GM12878 (cell line): ENCODE data around the gene USP12. TPM values are rescaled to one million over a fixed set of nuclear protein-coding genes. Genes with fewer than 3 reads are reported as not detected.

Experiments used
- ATAC-seq: fragments of 200-7000 bp; cut with Tn5 transposase; 3 replicates; pipeline ENCODE4 v1.9.1; 2020; ENCODE audit warnings: mild to moderate bottlenecking, moderate library complexity
- BruUV-seq: library from RNA; stranded (reverse); fragments of 400-500 nt; replicated peaks from 2 replicates; lab custom pipeline; 2021; lab: Mats Ljungman, UMichigan
- CTCF ChIA-PET: fragments of 300-600 bp; sonication (Branson Sonifier 250); formaldehyde crosslinking; extraction: SDS; loops from one replicate; lab custom pipeline; 2021; ENCODE audit warnings: inconsistent platforms; lab: Yijun Ruan, JAX
- POLR2A ChIA-PET: fragments of 350-600 bp; formaldehyde crosslinking; extraction: SDS; loops from one replicate; lab custom pipeline; 2021; ENCODE audit warnings: inconsistent platforms; lab: Charles Lee
- RAD21 ChIA-PET: fragments of 300-600 bp; sonication (Branson Sonifier 250); formaldehyde crosslinking; loops from one replicate; lab custom pipeline; 2023; ENCODE audit warnings: antibody characterized with exemption; ENCODE audit not compliant: unreplicated experiment; lab: Charles Lee
- SMC1A ChIA-PET: fragments of 300-600 bp; sonication (Branson Sonifier 250); formaldehyde crosslinking; loops from one replicate; lab custom pipeline; 2023; ENCODE audit not compliant: unreplicated experiment, uncharacterized antibody; lab: Charles Lee
- DNase-seq: peaks from one replicate; pipeline ENCODE4 v3.0.0-alpha.2; 2011; ENCODE audit warnings: low read depth, low spot score
- FAIRE-seq: peaks from 3 replicates; lab custom pipeline; 2011; peaks lifted over from hg19 to GRCh38; lab: Jason Lieb, UNC
- H2AFZ ChIP-seq: 2 replicates; pipeline ENCODE4 v1.6.0; 2011; ENCODE audit warnings: low read depth, low read length, control low read depth; ENCODE audit not compliant: control insufficient read depth
- H3K27ac ChIP-seq: 2 replicates; pipeline ENCODE4 v1.5.1; 2011; ENCODE audit warnings: control low read depth; ENCODE audit not compliant: control insufficient read depth, insufficient read depth
- H3K27me3 ChIP-seq, 2 experiments: replicated peaks in 1 of 2; 2 replicates each; pipeline versions ENCODE4 v1.6.0 to v1.6.1; 2011; ENCODE audit warnings: low read length in 1 of 2; ENCODE audit not compliant: control insufficient read depth in 2 of 2, insufficient read depth in 2 of 2
- H3K36me3 ChIP-seq, 2 experiments: 2 replicates each; pipeline ENCODE4 v1.5.1; 2011; ENCODE audit warnings: low read length in 1 of 2; ENCODE audit not compliant: control insufficient read depth in 2 of 2, insufficient read depth in 2 of 2
- H3K4me1 ChIP-seq: 2 replicates; pipeline ENCODE4 v1.6.1; 2011; ENCODE audit warnings: mild to moderate bottlenecking, low read length, moderate library complexity, mixed read lengths; ENCODE audit not compliant: control insufficient read depth, insufficient read depth
- H3K4me2 ChIP-seq: 2 replicates; pipeline ENCODE4 v1.6.0; 2011; ENCODE audit warnings: control low read depth; ENCODE audit not compliant: control insufficient read depth, insufficient read depth
- H3K4me3 ChIP-seq: fragments of 200-600 bp; sonication (generic); 2 replicates; pipeline ENCODE4 v1.5.1; 2016
- H3K79me2 ChIP-seq: 2 replicates; pipeline ENCODE4 v1.6.0; 2011; ENCODE audit warnings: low read length; ENCODE audit not compliant: control insufficient read depth, insufficient read depth
- H3K9ac ChIP-seq: 2 replicates; pipeline ENCODE4 v1.8.0; 2011; ENCODE audit warnings: low read length, control low read depth, mixed read lengths; ENCODE audit not compliant: control insufficient read depth, insufficient read depth
- H3K9me3 ChIP-seq: replicated peaks from 3 replicates; pipeline ENCODE4 v1.5.1; 2011; ENCODE audit warnings: mild to moderate bottlenecking, low read length; ENCODE audit not compliant: control insufficient read depth, insufficient read depth
- H4K20me1 ChIP-seq: 2 replicates; pipeline ENCODE4 v1.6.0; 2011; ENCODE audit not compliant: control insufficient read depth, insufficient read depth
- BMI1 ChIP-seq: fragments of 450-650 bp; IDR thresholded peaks from 2 replicates; pipeline ENCODE4 v1.6.1; 2016; ENCODE audit warnings: mild to moderate bottlenecking, moderate library complexity, borderline replicate concordance
- CBFB ChIP-seq: IDR thresholded peaks from 2 replicates; pipeline ENCODE4 v1.6.1; 2016; ENCODE audit warnings: antibody characterized with exemption, low read depth
- ETV6 ChIP-seq, 2 experiments: fragments of 450-650 bp in 1 of 2; IDR thresholded peaks in 1 of 2; conservative IDR thresholded peaks in 1 of 2; 2 replicates each; pipeline ENCODE4 v1.6.1; 2014; ENCODE audit warnings: antibody characterized with exemption in 1 of 2, borderline replicate concordance in 1 of 2, low read depth in 1 of 2, mild to moderate bottlenecking in 1 of 2, moderate library complexity in 1 of 2
- IKZF1 ChIP-seq: fragments of 450-650 bp; conservative IDR thresholded peaks from 2 replicates; pipeline ENCODE4 v1.6.1; 2017; ENCODE audit warnings: antibody characterized with exemption, mild to moderate bottlenecking
- IKZF2 ChIP-seq, 2 experiments: fragments of 450-650 bp; IDR thresholded peaks; 2 replicates each; pipeline ENCODE4 v1.6.1; 2017; ENCODE audit warnings: mild to moderate bottlenecking in 2 of 2, moderate library complexity in 2 of 2
- RAD21 ChIP-seq: IDR thresholded peaks from 2 replicates; pipeline ENCODE4 v1.6.1; 2011; ENCODE audit warnings: mild to moderate bottlenecking, low read depth, low read length, moderate library complexity; ENCODE audit not compliant: insufficient read depth
- RAD51 ChIP-seq: fragments of 450-650 bp; IDR thresholded peaks from 2 replicates; pipeline ENCODE4 v1.6.1; 2016; ENCODE audit warnings: moderate library complexity, mild to moderate bottlenecking, inconsistent platforms
- RCOR1 ChIP-seq: conservative IDR thresholded peaks from 2 replicates; pipeline ENCODE4 v1.6.1; 2012; ENCODE audit warnings: low read depth, low read length, improper control_type of control experiment
- RUNX3 ChIP-seq: IDR thresholded peaks from 2 replicates; pipeline ENCODE4 v1.6.1; 2012; ENCODE audit warnings: low read length, inconsistent platforms
- SPI1 ChIP-seq: IDR thresholded peaks from 2 replicates; pipeline ENCODE4 v1.6.1; 2011; ENCODE audit warnings: low read depth, mild to moderate bottlenecking, low read length, moderate library complexity, borderline replicate concordance; ENCODE audit not compliant: insufficient read depth
- TCF12 ChIP-seq: IDR thresholded peaks from 2 replicates; pipeline ENCODE4 v1.6.1; 2011; ENCODE audit warnings: low read depth, mild to moderate bottlenecking, low read length
- WGBS: methylation state at CpG from one replicate; pipeline ENCODE4 v1.1.6; 2016; ENCODE audit warnings: low lambda C conversion rate; ENCODE audit not compliant: insufficient replicate concordance, insufficient coverage; ENCODE audit errors: missing lambda C conversion rate; 5-methylcytosine and 5-hydroxymethylcytosine counted together
- in situ Hi-C: fragments of 300-500 bp; cut with MboI; formaldehyde crosslinking; loops from 9 replicates; pipeline ENCODE4 v1.14.3; 2018; ENCODE audit warnings: mixed read lengths
- intact Hi-C: fragments of 100-400 bp; cut with micrococcal nuclease; formaldehyde crosslinking; loops from one replicate; pipeline ENCODE4 v1.14.2; 2022; ENCODE audit not compliant: unreplicated experiment
- polyA plus RNA-seq, 11 experiments: library from polyadenylated mRNA; depleted of rRNA in 4 of 11; unstranded in 6 of 11; stranded (reverse) in 5 of 11; fragments of >200 nt; fragmentation: Nextera tagmentation in 4 of 11; fragmentation: Illumina TruSeq in 1 of 11; extraction: Ambion mirVana in 4 of 11; extraction: Trizol in 1 of 11; gene quantifications; 1 replicate in 1 of 11; 2 replicates in 10 of 11; pipeline versions ENCODE4 v1.2.1 to v1.2.3, GENCODE V29; 2011 to 2016; ENCODE audit warnings: inconsistent platforms in 2 of 11, missing spikeins in 2 of 11, low read depth in 1 of 11
- total RNA-seq, 4 experiments: library from RNA; depleted of rRNA in 3 of 4; stranded (reverse); fragments of >200 nt in 3 of 4; fragmentation: Illumina TruSeq in 1 of 4; extraction: Trizol in 1 of 4; gene quantifications; 2 replicates each; pipeline versions ENCODE4 v1.2.1 to v1.2.3, GENCODE V29; 2013 to 2021
- TF ChIP-seq, protein P1 (sequence below): IDR thresholded peaks from 2 replicates; pipeline ENCODE4 v1.6.1; 2011; ENCODE audit warnings: borderline replicate concordance, low read depth, mild to moderate bottlenecking, moderate library complexity, low read length; ENCODE audit not compliant: insufficient read depth, poor library complexity, severe bottlenecking
- TF ChIP-seq, protein P2 (sequence below): IDR thresholded peaks from 2 replicates; pipeline ENCODE4 v1.6.1; 2011; ENCODE audit warnings: low read depth, mild to moderate bottlenecking, low read length, moderate library complexity, borderline replicate concordance; ENCODE audit errors: extremely low read depth
- TF ChIP-seq, protein P3 (sequence below), 3 experiments: IDR thresholded peaks in 2 of 3; conservative IDR thresholded peaks in 1 of 3; 2 replicates each; pipeline ENCODE4 v1.5.1; 2011; ENCODE audit warnings: low read depth in 3 of 3, low read length in 3 of 3, mild to moderate bottlenecking in 3 of 3, control low read depth in 2 of 3, moderate library complexity in 2 of 3, inconsistent platforms in 1 of 3, mixed read lengths in 1 of 3; ENCODE audit not compliant: control insufficient read depth in 2 of 3, insufficient read depth in 1 of 3; ENCODE audit errors: extremely low read depth in 1 of 3
- TF ChIP-seq, protein P4 (sequence below): fragments of 450-650 bp; formaldehyde crosslinking; IDR thresholded peaks from 2 replicates; pipeline ENCODE4 v1.4.0; 2022; ENCODE audit warnings: mild to moderate bottlenecking, moderate library complexity

USP12 gene
- total and polyA plus RNA-seq, 10 of the 15 experiments (the other 5 are each of a cell fraction or from before 2014, with no cell fraction given): 3.5 to 32.2 (median 24.6) TPM

DNA sequence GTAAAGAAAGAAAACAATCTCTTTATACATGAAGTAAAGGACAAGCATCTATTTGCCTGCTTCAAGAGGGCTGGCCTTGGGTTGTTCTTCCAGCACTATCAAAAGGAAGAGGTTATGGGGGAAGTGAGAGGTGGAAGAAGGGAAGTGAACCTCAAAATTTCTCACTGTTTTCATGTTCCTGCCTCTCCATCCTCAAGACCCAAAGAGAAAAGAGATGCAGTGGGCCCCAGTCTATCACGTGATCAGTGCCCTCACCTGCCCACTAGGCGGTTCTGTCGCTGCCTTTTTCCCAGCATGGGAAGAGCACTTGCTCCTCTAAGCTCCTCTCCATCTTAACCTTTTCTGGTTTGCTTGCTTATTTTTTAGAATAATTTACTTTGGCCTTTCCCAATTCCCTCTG lies 6.2 kb upstream of the USP12 start:
- DNase-seq (no peak), FAIRE-seq (no peak), ATAC-seq (peak; percentile 34)
- in situ Hi-C loops (no loop called here), intact Hi-C loops (loop anchor here (10.0 kb wide), 1 partner anchor 193 kb away; no protein-coding TSS in a partner anchor)
- WGBS: 40% methylated on average over 3 of the region's 3 CpGs
- ChIA-PET POLR2A (no interaction called here), SMC1A (interaction anchor here (0.6 to 3.0 kb wide), 6 partner anchors 9 to 91 kb away, joined by 3 to 7 read pairs (median 3); no protein-coding TSS in a partner anchor), CTCF (interaction anchor here (0.6 to 1.6 kb wide), 5 partner anchors 13 to 231 kb away, joined by 3 to 5 read pairs (median 3); no protein-coding TSS in a partner anchor), RAD21 (interaction anchor here (1.3 to 2.0 kb wide), 3 partner anchors 10 to 14 kb away, joined by 3 to 4 read pairs (median 4); no protein-coding TSS in a partner anchor)
- H3K36me3 ChIP-seq: no peaks in the 10 kb centered on the region
- H4K20me1 ChIP-seq: no peaks in the 10 kb centered on the region
- H3K4me3 ChIP-seq: no peak overlapping the region
- H3K27me3 ChIP-seq: no peaks in the 10 kb centered on the region
- peak overlapping the region; percentile 15 for H3K4me2 ChIP-seq
- H2AFZ ChIP-seq: peak overlapping the region; percentile 59
- peaks cover 13% of the 10 kb centered on the region for H3K4me1 ChIP-seq
- H3K79me2 ChIP-seq: no peaks in the 10 kb centered on the region
- no TSS peak for BruUV-seq
- H3K9me3 ChIP-seq: no peaks in the 10 kb centered on the region
- no peak overlapping the region for H3K9ac ChIP-seq
- no peak overlapping the region; the same call in 1 of the 2 replicates for H3K27ac ChIP-seq
- TF ChIP-seq SPI1 (peak; percentile 74), TCF12 (no peak), RUNX3 (no peak), IKZF2 (IDR thresholded peaks at IDR 0.05) (peak; percentile 10 to 11; a peak in 1 of 4 replicates), BMI1 (no peak), CBFB (no peak), IKZF1 (peak; percentile 19; the same call in 1 of the 2 replicates), RAD51 (peak; percentile 95), ETV6 (conservative IDR thresholded peaks at IDR 0.05 in 1 of 2, IDR thresholded peaks at IDR 0.05 in 1 of 2; ENCODE audit: borderline replicate concordance in 1 of 2, low read depth in 1 of 2) (0 out of 4 replicates have a peak, but pooled peaks of 1 of the 2 experiments have one; percentile 29), RAD21 (0 out of 2 replicates have a peak, but pooled peaks have one; percentile 22), RCOR1 (no peak)
- TF ChIP-seq, protein P1, sequence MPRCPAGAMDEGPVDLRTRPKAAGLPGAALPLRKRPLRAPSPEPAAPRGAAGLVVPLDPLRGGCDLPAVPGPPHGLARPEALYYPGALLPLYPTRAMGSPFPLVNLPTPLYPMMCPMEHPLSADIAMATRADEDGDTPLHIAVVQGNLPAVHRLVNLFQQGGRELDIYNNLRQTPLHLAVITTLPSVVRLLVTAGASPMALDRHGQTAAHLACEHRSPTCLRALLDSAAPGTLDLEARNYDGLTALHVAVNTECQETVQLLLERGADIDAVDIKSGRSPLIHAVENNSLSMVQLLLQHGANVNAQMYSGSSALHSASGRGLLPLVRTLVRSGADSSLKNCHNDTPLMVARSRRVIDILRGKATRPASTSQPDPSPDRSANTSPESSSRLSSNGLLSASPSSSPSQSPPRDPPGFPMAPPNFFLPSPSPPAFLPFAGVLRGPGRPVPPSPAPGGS: no peak
- TF ChIP-seq, protein P2, sequence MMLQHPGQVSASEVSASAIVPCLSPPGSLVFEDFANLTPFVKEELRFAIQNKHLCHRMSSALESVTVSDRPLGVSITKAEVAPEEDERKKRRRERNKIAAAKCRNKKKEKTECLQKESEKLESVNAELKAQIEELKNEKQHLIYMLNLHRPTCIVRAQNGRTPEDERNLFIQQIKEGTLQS: peak; percentile 53; the same call in 1 of the 2 replicates
- TF ChIP-seq, protein P3, sequence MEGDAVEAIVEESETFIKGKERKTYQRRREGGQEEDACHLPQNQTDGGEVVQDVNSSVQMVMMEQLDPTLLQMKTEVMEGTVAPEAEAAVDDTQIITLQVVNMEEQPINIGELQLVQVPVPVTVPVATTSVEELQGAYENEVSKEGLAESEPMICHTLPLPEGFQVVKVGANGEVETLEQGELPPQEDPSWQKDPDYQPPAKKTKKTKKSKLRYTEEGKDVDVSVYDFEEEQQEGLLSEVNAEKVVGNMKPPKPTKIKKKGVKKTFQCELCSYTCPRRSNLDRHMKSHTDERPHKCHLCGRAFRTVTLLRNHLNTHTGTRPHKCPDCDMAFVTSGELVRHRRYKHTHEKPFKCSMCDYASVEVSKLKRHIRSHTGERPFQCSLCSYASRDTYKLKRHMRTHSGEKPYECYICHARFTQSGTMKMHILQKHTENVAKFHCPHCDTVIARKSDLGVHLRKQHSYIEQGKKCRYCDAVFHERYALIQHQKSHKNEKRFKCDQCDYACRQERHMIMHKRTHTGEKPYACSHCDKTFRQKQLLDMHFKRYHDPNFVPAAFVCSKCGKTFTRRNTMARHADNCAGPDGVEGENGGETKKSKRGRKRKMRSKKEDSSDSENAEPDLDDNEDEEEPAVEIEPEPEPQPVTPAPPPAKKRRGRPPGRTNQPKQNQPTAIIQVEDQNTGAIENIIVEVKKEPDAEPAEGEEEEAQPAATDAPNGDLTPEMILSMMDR (IDR thresholded peaks at IDR 0.05 in 2 of 3, conservative IDR thresholded peaks at IDR 0.05 in 1 of 3; ENCODE audit: control insufficient read depth in 2 of 3, extremely low read depth in 1 of 3, insufficient read depth in 1 of 3, low read depth in 3 of 3, low read length in 3 of 3): peak in 2 of 3 experiments; percentile 16 to 25; a peak in 2 of 6 replicates
- TF ChIP-seq, protein P4, sequence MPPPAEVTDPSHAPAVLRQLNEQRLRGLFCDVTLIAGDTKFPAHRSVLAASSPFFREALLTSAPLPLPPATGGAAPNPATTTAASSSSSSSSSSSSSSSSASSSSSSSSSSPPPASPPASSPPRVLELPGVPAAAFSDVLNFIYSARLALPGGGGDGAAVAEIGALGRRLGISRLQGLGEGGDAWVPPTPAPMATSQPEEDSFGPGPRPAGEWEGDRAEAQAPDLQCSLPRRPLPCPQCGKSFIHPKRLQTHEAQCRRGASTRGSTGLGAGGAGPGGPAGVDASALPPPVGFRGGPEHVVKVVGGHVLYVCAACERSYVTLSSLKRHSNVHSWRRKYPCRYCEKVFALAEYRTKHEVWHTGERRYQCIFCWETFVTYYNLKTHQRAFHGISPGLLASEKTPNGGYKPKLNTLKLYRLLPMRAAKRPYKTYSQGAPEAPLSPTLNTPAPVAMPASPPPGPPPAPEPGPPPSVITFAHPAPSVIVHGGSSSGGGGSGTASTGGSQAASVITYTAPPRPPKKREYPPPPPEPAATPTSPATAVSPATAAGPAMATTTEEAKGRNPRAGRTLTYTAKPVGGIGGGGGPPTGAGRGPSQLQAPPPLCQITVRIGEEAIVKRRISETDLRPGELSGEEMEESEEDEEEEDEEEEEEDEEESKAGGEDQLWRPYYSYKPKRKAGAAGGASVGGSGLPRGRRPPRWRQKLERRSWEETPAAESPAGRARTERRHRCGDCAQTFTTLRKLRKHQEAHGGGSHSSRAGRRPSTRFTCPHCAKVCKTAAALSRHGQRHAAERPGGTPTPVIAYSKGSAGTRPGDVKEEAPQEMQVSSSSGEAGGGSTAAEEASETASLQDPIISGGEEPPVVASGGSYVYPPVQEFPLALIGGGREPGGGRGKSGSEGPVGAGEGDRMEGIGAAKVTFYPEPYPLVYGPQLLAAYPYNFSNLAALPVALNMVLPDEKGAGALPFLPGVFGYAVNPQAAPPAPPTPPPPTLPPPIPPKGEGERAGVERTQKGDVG (CRISPR knock-in tag): no peak
